ENCODE measurements around the gene NKTR. TPM values are rescaled to one million over a fixed set of nuclear protein-coding genes. Genes with fewer than 3 reads are reported as not detected.
A peak's percentile ranks its signal among the peaks of the same experiment; 100 is the strongest.

NKTR gene
- polyA plus RNA-seq, 1 donor from 2014 or later: 242 TPM

DNA sequence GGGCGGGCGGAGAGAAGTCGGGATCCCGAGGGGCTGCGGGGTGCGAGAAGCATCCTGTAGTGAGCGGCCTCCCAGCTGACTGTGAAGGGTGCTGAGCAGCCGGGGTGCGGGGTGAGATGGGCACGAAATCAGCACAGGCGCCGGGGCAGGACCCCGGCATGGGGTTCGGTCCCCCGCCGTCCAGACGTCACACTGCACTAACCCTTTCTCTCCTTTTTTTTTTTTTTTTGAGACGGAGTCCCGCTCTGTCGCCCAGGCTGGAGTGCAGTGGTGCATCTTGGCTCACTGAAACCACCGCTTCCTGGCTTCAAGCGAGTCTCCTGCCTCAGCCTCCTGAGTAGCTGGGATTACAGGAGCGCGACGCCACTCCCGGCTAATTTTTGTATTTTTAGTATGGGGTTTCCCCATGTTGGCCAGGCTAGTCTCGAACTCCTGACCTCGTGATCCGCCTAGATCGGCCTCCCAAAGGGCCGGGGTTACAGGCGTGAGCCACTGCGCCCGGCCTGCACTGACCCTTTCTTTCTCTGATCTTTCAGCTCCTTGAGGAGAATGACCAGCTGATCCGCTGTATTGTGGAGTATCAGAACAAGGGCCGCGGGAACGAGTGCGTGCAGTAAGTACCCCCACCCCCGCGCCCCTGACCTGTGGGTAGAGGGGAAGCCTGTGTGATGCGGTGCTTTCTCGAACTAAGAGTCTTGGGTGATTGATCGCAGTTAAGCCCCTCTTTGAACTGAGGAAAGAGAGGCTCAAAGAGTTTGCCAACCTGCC is 9.3 kb upstream of the NKTR start:
- Histone ChIP-seq H3F3A (ENCODE audit: insufficient read depth, low read length, poor library complexity, severe bottlenecking) (no peaks in the 10 kb centered on the region), H3K36me3 (ENCODE audit: insufficient read depth, low read length) (no peaks in the 10 kb centered on the region), H3K9ac (ENCODE audit: low read length) (peak overlapping the region; percentile 73), H3K27ac (ENCODE audit: low read length) (peak overlapping the region; percentile 47), H3K4me3 (ENCODE audit: low read length) (peak overlapping the region; percentile 71), H2AFZ (ENCODE audit: low read depth, low read length) (peak overlapping the region; percentile 27), H3K4me2 (ENCODE audit: low read length) (peak overlapping the region; percentile 86), H3K79me2 (replicated peaks; ENCODE audit: insufficient read depth, low read length) (peaks cover 12% of the 10 kb centered on the region), H3K27me3 (ENCODE audit: insufficient read depth, low read depth, low read length) (no peaks in the 10 kb centered on the region), H3K9me3 (ENCODE audit: low read length) (no peaks in the 10 kb centered on the region), H3K9me2 (ENCODE audit: insufficient read depth, low read length) (no peaks in the 10 kb centered on the region), H4K20me1 (ENCODE audit: insufficient read depth) (no peaks in the 10 kb centered on the region)
- TF ChIP-seq RAD21 (conservative IDR thresholded peaks at IDR 0.05) (no peak), EP300 (conservative IDR thresholded peaks at IDR 0.05; ENCODE audit: poor library complexity, severe bottlenecking) (no peak), MXI1 (conservative IDR thresholded peaks at IDR 0.05; ENCODE audit: poor library complexity, severe bottlenecking) (no peak)

- H3K9me2 ChIP-seq (ENCODE audit: insufficient read depth, low read length): no peaks in the 10 kb centered on the region
- no peaks in the 10 kb centered on the region for H3K9me3 ChIP-seq (ENCODE audit: low read length)
- no peaks in the 10 kb centered on the region for H3K27me3 ChIP-seq (ENCODE audit: insufficient read depth, low read depth, low read length)
- H2AFZ ChIP-seq (ENCODE audit: low read depth, low read length): no peak overlapping the region
- peaks cover 12% of the 10 kb centered on the region for H3K79me2 ChIP-seq (replicated peaks; ENCODE audit: insufficient read depth, low read length)
- H3K4me2 ChIP-seq (ENCODE audit: low read length): peak overlapping the region; percentile 86
- no peaks in the 10 kb centered on the region for H4K20me1 ChIP-seq (ENCODE audit: insufficient read depth)
- H3K27ac ChIP-seq (ENCODE audit: low read length): no peak overlapping the region
- peak overlapping the region; percentile 71 for H3K4me3 ChIP-seq (ENCODE audit: low read length)
- TF ChIP-seq CTCF (IDR thresholded peaks at IDR 0.05; ENCODE audit: poor library complexity, severe bottlenecking) (no peak), SMC3 (conservative IDR thresholded peaks at IDR 0.05; ENCODE audit: poor library complexity) (no peak), REST (IDR thresholded peaks at IDR 0.05; ENCODE audit: borderline replicate concordance) (no peak), MXI1 (conservative IDR thresholded peaks at IDR 0.05; ENCODE audit: poor library complexity, severe bottlenecking) (no peak), POLR2AphosphoS5 (IDR thresholded peaks at IDR 0.05) (no peak)
- H3F3A ChIP-seq (ENCODE audit: insufficient read depth, low read length, poor library complexity, severe bottlenecking): no peaks in the 10 kb centered on the region
- H3K36me3 ChIP-seq (ENCODE audit: insufficient read depth, low read length): no peaks in the 10 kb centered on the region
- H3K9ac ChIP-seq (ENCODE audit: low read length): peak overlapping the region; percentile 73
Measured at GRCh38 chr3:42591811-42592210, 8.7 kb upstream of the NKTR start.

DNA sequence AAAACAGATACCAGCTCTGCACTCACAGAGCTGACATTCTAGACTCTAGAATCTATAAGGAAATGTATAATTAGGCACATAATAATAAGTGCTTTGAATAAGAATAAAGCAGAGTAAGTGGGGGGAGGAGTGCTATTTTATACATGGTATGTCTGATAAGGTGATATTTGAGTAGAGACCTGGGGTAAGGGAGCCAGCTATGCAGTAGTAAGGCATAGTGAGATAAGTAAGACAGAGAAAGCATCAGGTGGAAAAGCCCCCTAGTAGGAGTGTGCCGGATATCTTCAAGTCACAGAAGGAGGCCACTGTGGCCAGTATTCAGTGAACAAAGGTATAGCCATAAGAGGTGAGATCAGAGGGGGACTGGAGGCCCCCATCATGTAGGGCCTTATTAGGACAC is 6.9 kb upstream of the NKTR start:
- Histone ChIP-seq H3F3A (ENCODE audit: insufficient read depth, low read length, poor library complexity, severe bottlenecking) (no peaks in the 10 kb centered on the region), H3K36me3 (ENCODE audit: insufficient read depth, low read length) (no peaks in the 10 kb centered on the region), H3K27ac (ENCODE audit: low read length) (no peak overlapping the region), H3K27me3 (ENCODE audit: insufficient read depth, low read depth, low read length) (no peaks in the 10 kb centered on the region), H3K4me2 (ENCODE audit: low read length) (no peak overlapping the region), H3K9me2 (ENCODE audit: insufficient read depth, low read length) (no peaks in the 10 kb centered on the region), H3K4me3 (ENCODE audit: low read length) (no peak overlapping the region), H3K79me2 (replicated peaks; ENCODE audit: insufficient read depth, low read length) (peaks cover 12% of the 10 kb centered on the region), H4K20me1 (ENCODE audit: insufficient read depth) (no peaks in the 10 kb centered on the region), H2AFZ (ENCODE audit: low read depth, low read length) (no peak overlapping the region), H3K9ac (ENCODE audit: low read length) (no peak overlapping the region), H3K9me3 (ENCODE audit: low read length) (no peaks in the 10 kb centered on the region)
- TF ChIP-seq POLR2AphosphoS5 (IDR thresholded peaks at IDR 0.05) (no peak), EP300 (conservative IDR thresholded peaks at IDR 0.05; ENCODE audit: poor library complexity, severe bottlenecking) (no peak)

Measured in neural cell (in vitro differentiated cells).